ENCODE measurements around the gene SSNA1.

The SSNA1 gene

DNA sequence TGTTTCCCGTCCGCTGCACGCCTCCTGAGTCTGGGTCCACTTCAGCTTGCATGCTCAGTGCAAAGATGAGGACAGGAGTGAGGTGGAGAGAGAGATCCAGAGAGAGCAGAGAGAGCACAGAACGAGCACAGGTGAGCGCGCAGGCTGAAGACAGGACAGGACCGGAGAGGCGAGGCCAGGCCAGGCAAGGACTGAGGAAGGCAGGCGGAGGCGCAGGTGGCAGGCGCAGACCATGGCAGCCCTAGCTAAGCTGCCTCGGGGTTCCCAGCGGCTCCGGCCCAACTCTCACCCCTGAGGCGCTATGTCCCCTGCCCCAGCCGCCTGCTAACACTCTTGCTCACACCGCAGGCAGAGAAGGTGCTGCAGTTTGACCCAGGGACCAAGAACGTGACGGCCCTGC lies 39.8 kb upstream of the SSNA1 start:
- no peak for DNase-seq (ENCODE audit: low read depth, low spot score)
- no peak for TF ChIP-seq YY1 (IDR thresholded peaks at IDR 0.05; ENCODE audit: insufficient read depth, insufficient read length)
- no peak for TF ChIP-seq ZNF274 (IDR thresholded peaks at IDR 0.05; ENCODE audit: low read depth, low read length)
- no peak for TF ChIP-seq SUZ12 (IDR thresholded peaks at IDR 0.05; ENCODE audit: extremely low read depth, insufficient read depth, insufficient read length)
- H3K4me1 ChIP-seq (ENCODE audit: insufficient read depth, insufficient read length), result peaks cover 14% of the 10 kb centered on the region
- no peaks in the 10 kb centered on the region for H3K36me3 ChIP-seq (ENCODE audit: insufficient read depth, insufficient read length, low read length)
- peak overlapping the region; percentile 25 for H3K9ac ChIP-seq (ENCODE audit: insufficient read length, low read depth)
- peaks cover 3% of the 10 kb centered on the region for H3K27me3 ChIP-seq (ENCODE audit: insufficient read depth, insufficient read length)
- no peak overlapping the region for H3K4me3 ChIP-seq (ENCODE audit: insufficient read length, low read depth)
- no peaks in the 10 kb centered on the region for H3K9me3 ChIP-seq (ENCODE audit: insufficient read depth, low read length)

DNA sequence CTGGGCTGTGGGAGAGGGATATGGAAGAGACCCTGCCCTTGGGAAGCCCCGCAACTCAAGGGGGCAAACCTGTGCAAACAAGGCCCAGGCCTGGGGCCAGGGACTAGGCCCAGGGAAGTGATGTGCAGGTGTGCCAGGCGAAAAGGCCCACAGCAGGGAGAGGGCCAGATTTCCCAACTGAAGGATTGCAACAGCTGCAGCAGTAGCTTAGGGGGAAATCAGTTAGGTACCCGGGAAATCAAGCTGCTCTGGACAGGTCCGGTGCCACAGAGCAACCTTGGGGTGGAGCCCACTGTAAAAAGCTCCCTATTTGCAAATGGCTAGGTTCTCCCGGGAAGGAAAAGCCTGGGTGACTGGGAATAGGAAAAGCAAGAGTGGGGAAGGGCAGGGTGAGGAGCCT lies 39.1 kb upstream of the SSNA1 start:
- peak overlapping the region; percentile 15 for H3K4me3 ChIP-seq (ENCODE audit: insufficient read length, low read depth)
- H3K9ac ChIP-seq (ENCODE audit: insufficient read length, low read depth), result peak overlapping the region; percentile 72
- no peaks in the 10 kb centered on the region for H3K36me3 ChIP-seq (ENCODE audit: insufficient read depth, insufficient read length, low read length)
- H3K27me3 ChIP-seq (ENCODE audit: insufficient read depth, insufficient read length), result no peaks in the 10 kb centered on the region
- H3K9me3 ChIP-seq (ENCODE audit: insufficient read depth, low read length), result no peaks in the 10 kb centered on the region
- no peak for DNase-seq (ENCODE audit: low read depth, low spot score)
- peaks cover 14% of the 10 kb centered on the region for H3K4me1 ChIP-seq (ENCODE audit: insufficient read depth, insufficient read length)
- no peak for TF ChIP-seq SUZ12 (IDR thresholded peaks at IDR 0.05; ENCODE audit: extremely low read depth, insufficient read depth, insufficient read length)
- TF ChIP-seq ZNF274 (IDR thresholded peaks at IDR 0.05; ENCODE audit: low read depth, low read length), result no peak
- TF ChIP-seq YY1 (IDR thresholded peaks at IDR 0.05; ENCODE audit: insufficient read depth, insufficient read length), result no peak

DNA sequence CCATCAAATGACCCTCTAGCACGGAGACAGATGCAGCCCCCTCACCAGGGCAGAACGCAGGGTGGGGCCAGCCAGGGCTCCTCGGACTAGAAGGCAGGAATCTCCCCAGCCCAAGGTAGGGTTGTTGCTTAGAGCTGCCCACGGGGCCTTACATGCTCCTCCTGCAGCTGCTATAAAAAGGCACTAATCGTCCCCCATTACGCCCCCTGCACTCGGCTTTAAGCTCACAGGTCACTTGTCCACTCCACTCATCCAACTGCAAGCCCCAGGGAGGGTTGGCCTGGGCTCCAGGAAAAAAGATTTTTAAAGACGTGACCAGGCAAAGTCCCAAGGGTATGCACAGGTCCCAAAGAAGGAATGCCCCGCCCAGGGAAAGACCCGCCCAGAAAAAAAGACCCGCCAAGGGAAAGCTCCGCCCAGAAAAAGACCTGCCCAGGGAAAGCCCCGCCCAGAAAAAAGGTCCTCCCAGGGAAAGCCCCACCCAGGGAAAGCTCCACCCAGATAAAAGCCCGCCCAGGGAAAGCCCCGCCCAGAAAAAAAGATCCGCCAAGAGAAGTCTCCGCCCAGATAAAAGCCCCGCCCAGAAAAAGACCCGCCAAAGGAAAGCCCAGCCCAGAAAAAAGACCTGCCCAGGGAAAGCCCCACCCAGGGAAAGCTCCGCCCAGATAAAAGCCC lies 38.4 kb upstream of the SSNA1 start:
- peak; percentile 79 for DNase-seq (ENCODE audit: low read depth, low spot score)
- Histone ChIP-seq H3K9ac (ENCODE audit: insufficient read length, low read depth) (peak overlapping the region; percentile 72), H3K27me3 (ENCODE audit: insufficient read depth, insufficient read length) (peaks cover 6% of the 10 kb centered on the region), H3K36me3 (ENCODE audit: insufficient read depth, insufficient read length, low read length) (no peaks in the 10 kb centered on the region), H3K9me3 (ENCODE audit: insufficient read depth, low read length) (no peaks in the 10 kb centered on the region), H3K4me3 (ENCODE audit: insufficient read length, low read depth) (peak overlapping the region; percentile 15), H3K4me1 (ENCODE audit: insufficient read depth, insufficient read length) (peaks cover 14% of the 10 kb centered on the region)
- TF ChIP-seq SUZ12 (IDR thresholded peaks at IDR 0.05; ENCODE audit: extremely low read depth, insufficient read depth, insufficient read length), result no peak
- no peak for TF ChIP-seq ZNF274 (IDR thresholded peaks at IDR 0.05; ENCODE audit: low read depth, low read length)
- no peak for TF ChIP-seq YY1 (IDR thresholded peaks at IDR 0.05; ENCODE audit: insufficient read depth, insufficient read length)

DNA sequence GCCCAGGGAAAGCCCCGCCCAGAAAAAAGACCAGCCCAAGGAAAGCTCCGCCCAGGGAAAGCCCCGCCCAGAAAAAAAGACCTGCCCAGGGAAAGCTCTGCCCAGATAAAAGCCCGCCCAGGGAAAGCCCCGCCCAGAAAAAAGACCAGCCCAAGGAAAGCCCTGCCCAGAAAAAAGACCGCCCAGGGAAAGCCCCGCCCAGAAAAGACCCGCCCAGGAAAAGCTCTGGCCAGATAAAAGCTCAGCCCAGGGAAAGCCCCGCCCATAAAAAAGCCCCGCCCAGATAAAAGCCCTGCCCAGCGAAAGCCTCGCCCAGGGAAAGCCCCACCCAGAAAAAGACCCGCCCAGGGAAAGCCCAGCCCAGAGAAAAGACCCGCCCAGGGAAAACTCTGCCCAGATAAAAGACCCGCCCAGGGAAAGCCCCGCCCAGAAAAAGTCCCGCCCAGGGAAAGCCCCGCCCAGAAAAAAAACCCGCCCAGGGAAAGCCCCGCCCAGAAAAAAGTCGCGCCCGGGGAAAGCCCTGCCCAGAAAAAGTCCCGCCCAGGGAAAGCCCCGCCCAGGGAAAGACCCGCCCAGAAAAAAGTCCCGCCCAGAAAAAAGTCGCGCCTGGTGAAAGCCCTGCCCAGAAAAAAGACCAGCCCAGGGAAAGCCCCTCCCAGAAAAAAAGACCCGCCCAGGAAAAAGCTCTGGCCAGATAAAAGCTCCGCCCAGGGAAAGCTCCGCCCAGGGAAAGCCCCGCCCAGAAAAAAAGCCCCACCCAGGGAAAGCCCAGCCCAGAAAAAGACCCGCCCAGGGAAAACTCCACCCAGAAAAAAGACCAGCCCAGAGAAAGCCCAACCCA lies 37.6 kb upstream of the SSNA1 start:
- H3K27me3 ChIP-seq (ENCODE audit: insufficient read depth, insufficient read length), result peaks cover 14% of the 10 kb centered on the region
- no peaks in the 10 kb centered on the region for H3K9me3 ChIP-seq (ENCODE audit: insufficient read depth, low read length)
- H3K4me3 ChIP-seq (ENCODE audit: insufficient read length, low read depth), result no peak overlapping the region
- no peak for TF ChIP-seq ZNF274 (IDR thresholded peaks at IDR 0.05; ENCODE audit: low read depth, low read length)
- TF ChIP-seq YY1 (IDR thresholded peaks at IDR 0.05; ENCODE audit: insufficient read depth, insufficient read length), result no peak
- no peak for TF ChIP-seq SUZ12 (IDR thresholded peaks at IDR 0.05; ENCODE audit: extremely low read depth, insufficient read depth, insufficient read length)
- DNase-seq (ENCODE audit: low read depth, low spot score), result peak; percentile 76
- H3K36me3 ChIP-seq (ENCODE audit: insufficient read depth, insufficient read length, low read length), result no peaks in the 10 kb centered on the region
- H3K4me1 ChIP-seq (ENCODE audit: insufficient read depth, insufficient read length), result peaks cover 14% of the 10 kb centered on the region
- H3K9ac ChIP-seq (ENCODE audit: insufficient read length, low read depth), result no peak overlapping the region

DNA sequence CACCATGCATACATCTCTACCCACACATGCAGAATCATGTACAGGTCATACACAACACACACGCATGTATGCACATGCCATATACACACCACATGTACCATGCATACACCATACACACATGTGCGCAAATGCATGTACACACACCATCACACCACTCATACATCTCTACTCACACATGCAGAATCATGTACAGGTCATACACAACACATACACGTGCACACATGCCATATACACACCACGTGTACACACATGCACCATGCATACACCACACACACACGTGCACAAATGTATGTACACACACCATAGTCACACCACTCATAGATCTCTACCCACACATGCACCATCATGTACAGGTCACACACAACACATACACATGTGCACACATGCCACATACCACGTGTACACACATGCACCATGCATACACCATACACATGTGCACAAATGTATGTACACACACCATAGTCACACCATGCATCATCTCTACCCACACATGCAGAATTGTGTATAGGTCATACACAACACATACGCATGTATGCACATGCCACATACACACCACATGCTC lies 35.6 kb upstream of the SSNA1 start:
- no peak for DNase-seq (ENCODE audit: low read depth, low spot score)
- Histone ChIP-seq H3K36me3 (ENCODE audit: insufficient read depth, insufficient read length, low read length) (no peaks in the 10 kb centered on the region), H3K4me1 (ENCODE audit: insufficient read depth, insufficient read length) (peaks cover 23% of the 10 kb centered on the region), H3K9me3 (ENCODE audit: insufficient read depth, low read length) (no peaks in the 10 kb centered on the region), H3K4me3 (ENCODE audit: insufficient read length, low read depth) (no peak overlapping the region), H3K27me3 (ENCODE audit: insufficient read depth, insufficient read length) (peaks cover 33% of the 10 kb centered on the region), H3K9ac (ENCODE audit: insufficient read length, low read depth) (no peak overlapping the region)
- no peak for TF ChIP-seq ZNF274 (IDR thresholded peaks at IDR 0.05; ENCODE audit: low read depth, low read length)
- TF ChIP-seq SUZ12 (IDR thresholded peaks at IDR 0.05; ENCODE audit: extremely low read depth, insufficient read depth, insufficient read length), result no peak
- no peak for TF ChIP-seq YY1 (IDR thresholded peaks at IDR 0.05; ENCODE audit: insufficient read depth, insufficient read length)

DNA sequence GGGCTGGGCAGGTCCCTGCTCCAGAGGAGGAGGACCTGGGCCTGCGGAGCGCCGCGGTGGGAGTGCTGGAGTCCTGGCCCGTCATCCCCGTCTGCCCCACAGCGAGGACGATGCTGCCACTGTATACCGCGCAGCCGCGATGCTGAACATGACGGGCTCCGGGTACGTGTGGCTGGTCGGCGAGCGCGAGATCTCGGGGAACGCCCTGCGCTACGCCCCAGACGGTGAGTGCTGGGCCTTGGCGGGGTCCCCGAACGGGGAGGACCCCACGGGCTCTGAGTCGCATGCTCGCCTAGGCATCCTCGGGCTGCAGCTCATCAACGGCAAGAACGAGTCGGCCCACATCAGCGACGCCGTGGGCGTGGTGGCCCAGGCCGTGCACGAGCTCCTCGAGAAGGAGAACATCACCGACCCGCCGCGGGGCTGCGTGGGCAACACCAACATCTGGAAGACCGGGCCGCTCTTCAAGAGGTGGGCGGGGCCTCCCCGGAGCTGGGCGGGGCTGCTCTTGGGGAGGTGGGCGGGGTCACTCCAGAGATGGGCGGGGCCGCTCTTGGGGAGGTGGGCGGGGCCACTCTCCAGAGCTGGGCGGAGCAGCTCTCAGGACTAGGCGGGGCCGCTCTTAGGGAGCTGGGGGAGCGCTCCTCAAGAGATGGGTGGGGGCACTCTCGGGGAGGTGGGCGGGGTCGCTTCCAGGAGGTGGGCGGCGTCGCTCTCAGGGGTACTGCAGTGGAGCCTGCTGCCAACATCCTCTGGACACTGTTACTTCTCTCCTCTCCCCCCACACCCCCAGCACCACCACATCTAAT lies 31.7 kb upstream of the SSNA1 start:
- H3K9me3 ChIP-seq (ENCODE audit: insufficient read depth, low read length), result no peaks in the 10 kb centered on the region
- H3K27me3 ChIP-seq (ENCODE audit: insufficient read depth, insufficient read length), result peaks cover 68% of the 10 kb centered on the region
- peaks cover 31% of the 10 kb centered on the region for H3K4me1 ChIP-seq (ENCODE audit: insufficient read depth, insufficient read length)
- H3K36me3 ChIP-seq (ENCODE audit: insufficient read depth, insufficient read length, low read length), result no peaks in the 10 kb centered on the region
- H3K9ac ChIP-seq (ENCODE audit: insufficient read length, low read depth), result peak overlapping the region; percentile 77
- H3K4me3 ChIP-seq (ENCODE audit: insufficient read length, low read depth), result peak overlapping the region; percentile 52
- DNase-seq (ENCODE audit: low read depth, low spot score), result no peak
- no peak for TF ChIP-seq YY1 (IDR thresholded peaks at IDR 0.05; ENCODE audit: insufficient read depth, insufficient read length)
